Calu3 (cell line): ENCODE data around the gene FILIP1L. TPM values are rescaled to one million over a fixed set of nuclear protein-coding genes. Genes with fewer than 3 reads are reported as not detected.

Experiments used
- BruUV-seq: library from RNA; stranded (reverse); fragments of 400-500 nt; replicated peaks from 2 replicates; lab custom pipeline; 2021; lab: Mats Ljungman, UMichigan
- CTCF ChIA-PET: fragments of 300-600 bp; sonication (Branson Sonifier 250); formaldehyde crosslinking; loops from one replicate; lab custom pipeline; 2022; ENCODE audit warnings: antibody characterized with exemption; lab: Charles Lee
- DNase-seq: peaks from one replicate; pipeline ENCODE4 v3.0.0; 2022
- H3K27ac Mint-ChIP-seq: one replicate; pipeline ENCODE4 v1.8.0; 2022; ENCODE audit warnings: mixed read lengths; ENCODE audit not compliant: unreplicated experiment
- H3K27me3 Mint-ChIP-seq: one replicate; pipeline ENCODE4 v1.8.0; 2022; ENCODE audit warnings: mixed read lengths; ENCODE audit not compliant: unreplicated experiment
- H3K36me3 Mint-ChIP-seq: one replicate; pipeline ENCODE4 v1.8.0; 2022; ENCODE audit warnings: mild to moderate bottlenecking, moderate library complexity, mixed read lengths; ENCODE audit not compliant: insufficient read depth, unreplicated experiment
- H3K4me1 Mint-ChIP-seq: one replicate; pipeline ENCODE4 v1.8.0; 2022; ENCODE audit warnings: mild to moderate bottlenecking, low read depth, mixed read lengths; ENCODE audit not compliant: unreplicated experiment
- H3K4me3 Mint-ChIP-seq: one replicate; pipeline ENCODE4 v1.8.0; 2022; ENCODE audit warnings: mild to moderate bottlenecking, low read depth, moderate library complexity, mixed read lengths; ENCODE audit not compliant: unreplicated experiment
- H3K9me3 Mint-ChIP-seq: one replicate; pipeline ENCODE4 v1.8.0; 2022; ENCODE audit warnings: low read depth, mixed read lengths; ENCODE audit not compliant: unreplicated experiment
- CTCF ChIP-seq: fragments of 200-600 bp; IDR thresholded peaks from one replicate; pipeline ENCODE4 v1.8.0; 2022; ENCODE audit warnings: antibody characterized with exemption; ENCODE audit not compliant: unreplicated experiment
- intact Hi-C: fragments of 100-400 bp; cut with micrococcal nuclease; formaldehyde crosslinking; loops from one replicate; pipeline ENCODE4 v1.10.0; 2022; ENCODE audit not compliant: unreplicated experiment
- total RNA-seq: library from RNA; stranded (reverse); gene quantifications from 2 replicates; pipeline ENCODE4 v1.2.3, GENCODE V29; 2022

FILIP1L gene
- total RNA-seq, 1 experiment from 2014 or later = 5.2 TPM

- Mint-ChIP-seq H3K27me3 (no peaks in the 10 kb centered on the region), H3K4me1 (peaks cover 24% of the 10 kb centered on the region), H3K27ac (no peak overlapping the region), H3K36me3 (no peaks in the 10 kb centered on the region), H3K9me3 (no peaks in the 10 kb centered on the region), H3K4me3 (no peak overlapping the region)
- CTCF ChIA-PET = no interaction called here
- no TSS peak for BruUV-seq
- DNase-seq = no peak
- intact Hi-C loops = no loop called here
- TF ChIP-seq CTCF = no peak
Measured at GRCh38 chr3:99866261-99866761, 248.0 kb downstream of the FILIP1L start.

GRCh38 chr3:99865321-99865720, 249.0 kb downstream of the FILIP1L start:
- no peak overlapping the region for H3K4me3 Mint-ChIP-seq
- H3K27me3 Mint-ChIP-seq = no peaks in the 10 kb centered on the region
- CTCF ChIA-PET = no interaction called here
- intact Hi-C loops = no loop called here
- H3K36me3 Mint-ChIP-seq = no peaks in the 10 kb centered on the region
- TF ChIP-seq CTCF = no peak
- BruUV-seq = no TSS peak
- H3K27ac Mint-ChIP-seq = no peak overlapping the region
- no peak for DNase-seq
- peaks cover 21% of the 10 kb centered on the region for H3K4me1 Mint-ChIP-seq
- H3K9me3 Mint-ChIP-seq = no peaks in the 10 kb centered on the region

- no peak for DNase-seq
- intact Hi-C loops = no loop called here
- no peak overlapping the region for H3K27ac Mint-ChIP-seq
- CTCF ChIA-PET = no interaction called here
- TF ChIP-seq CTCF = no peak
- no TSS peak for BruUV-seq
- no peaks in the 10 kb centered on the region for H3K27me3 Mint-ChIP-seq
- no peaks in the 10 kb centered on the region for H3K36me3 Mint-ChIP-seq
- peaks cover 31% of the 10 kb centered on the region for H3K4me1 Mint-ChIP-seq
- no peak overlapping the region for H3K4me3 Mint-ChIP-seq
- H3K9me3 Mint-ChIP-seq = no peaks in the 10 kb centered on the region
Measured at GRCh38 chr3:99864289-99864688, 250.0 kb downstream of the FILIP1L start.

GRCh38 chr3:99863588-99863987, 250.7 kb downstream of the FILIP1L start:
- CTCF ChIA-PET = no interaction called here
- no peaks in the 10 kb centered on the region for H3K9me3 Mint-ChIP-seq
- no peak for DNase-seq
- no peaks in the 10 kb centered on the region for H3K27me3 Mint-ChIP-seq
- no peak for TF ChIP-seq CTCF
- peaks cover 31% of the 10 kb centered on the region for H3K4me1 Mint-ChIP-seq
- H3K27ac Mint-ChIP-seq = no peak overlapping the region
- H3K4me3 Mint-ChIP-seq = no peak overlapping the region
- H3K36me3 Mint-ChIP-seq = no peaks in the 10 kb centered on the region
- intact Hi-C loops = no loop called here
- no TSS peak for BruUV-seq
